GM19467 (cell line): Measurements from ENCODE around the gene FOSB.

Source experiments
- ATAC-seq: cut with Tn5 transposase; IDR thresholded peaks from one replicate; pipeline ENCODE4 v1.9.1; 2021; ENCODE audit warnings: mild to moderate bottlenecking, moderate library complexity; ENCODE audit not compliant: unreplicated experiment

Gene FOSB

GRCh38 chr19:45518469-45518826, 50.7 kb downstream of the FOSB start:
- ATAC-seq = no peak

- no peak for ATAC-seq
Measured at GRCh38 chr19:45522010-45522941, 54.5 kb downstream of the FOSB start.

- peak; percentile 76 for ATAC-seq
Measured at GRCh38 chr19:45523642-45524256, 56.0 kb downstream of the FOSB start.

- no peak for ATAC-seq
Measured at GRCh38 chr19:45524575-45525129, 56.9 kb downstream of the FOSB start.
